ENCODE data around the gene RETREG2. TPM values are rescaled to one million over a fixed set of nuclear protein-coding genes. Genes with fewer than 3 reads are reported as not detected.

RETREG2 gene
- total RNA-seq, 4 donors from 2014 or later = 82.3 to 122 (median 100) TPM

GRCh38 chr2:219207134-219207883, 29.2 kb downstream of the RETREG2 start:
- H3K36me3 ChIP-seq = peaks cover 17 to 32% of the 10 kb centered on the region in 2 donors
- peak overlapping the region; percentile 81 to 97 (median 94) for H3K27ac ChIP-seq
- H3K27me3 ChIP-seq = no peaks in the 10 kb centered on the region
- DNase-seq = no peak
- intact Hi-C loops (cut with DNase I) = no loop called here
- 10% methylated on average over 20 of the region's 22 CpGs for WGBS, 2 donors
- no peaks in the 10 kb centered on the region for H3K9me3 ChIP-seq
- TF ChIP-seq POLR2A (IDR thresholded peaks at IDR 0.05) = peak in 1 of 2 donors; percentile 28
- TF ChIP-seq CTCF (IDR thresholded peaks at IDR 0.05) = no peak
- peaks cover 17 to 27% of the 10 kb centered on the region in 2 donors for H3K4me1 ChIP-seq
- peak overlapping the region; percentile 43 to 54 (median 51) for H3K4me3 ChIP-seq (replicated peaks in 1 of 3)

GRCh38 chr2:219207884-219208740, 30.0 kb downstream of the RETREG2 start:
- intact Hi-C loops (cut with DNase I) = no loop called here
- Histone ChIP-seq H3K9me3 (no peaks in the 10 kb centered on the region), H3K4me1 (peaks cover 17 to 27% of the 10 kb centered on the region in 2 donors), H3K27ac (peak overlapping the region; percentile 81 to 97 (median 94)), H3K27me3 (no peaks in the 10 kb centered on the region), H3K36me3 (peaks cover 20 to 39% of the 10 kb centered on the region in 2 donors), H3K4me3 (replicated peaks in 1 of 3) (peak overlapping the region in 1 of 3 donors; percentile 54)
- DNase-seq = peak; percentile 92 to 93
- no peak for TF ChIP-seq CTCF (IDR thresholded peaks at IDR 0.05)
- TF ChIP-seq POLR2A (IDR thresholded peaks at IDR 0.05) = peak in 1 of 2 donors; percentile 62
- WGBS, 2 donors = 41 to 60% methylated on average over 17 of the region's 17 CpGs

- no peak for DNase-seq
- TF ChIP-seq POLR2A (IDR thresholded peaks at IDR 0.05) (no peak), CTCF (IDR thresholded peaks at IDR 0.05) (no peak)
- WGBS, 2 donors = 89 to 92% methylated on average over 18 of the region's 18 CpGs
- Histone ChIP-seq H3K27ac (peak overlapping the region; percentile 59 to 97 (median 94)), H3K4me1 (peaks cover 17 to 27% of the 10 kb centered on the region in 2 donors), H3K36me3 (peaks cover 27 to 53% of the 10 kb centered on the region in 2 donors), H3K27me3 (no peaks in the 10 kb centered on the region), H3K4me3 (replicated peaks in 1 of 3) (no peak overlapping the region), H3K9me3 (no peaks in the 10 kb centered on the region)
- intact Hi-C loops (cut with DNase I) = loop anchor here (5.0 kb wide), 1 partner anchor 32 kb away; the partner anchor contains the start of genes CNPPD1 and RETREG2
These were observed 31.4 kb downstream of the RETREG2 start for GRCh38 chr2:219209236-219210195.

GRCh38 chr2:219210196-219210885, 32.3 kb downstream of the RETREG2 start:
- WGBS, 2 donors = 94% methylated on average over 20 to 24 of the region's 24 CpGs
- Histone ChIP-seq H3K27ac (peak overlapping the region in 2 of 3 donors; percentile 15 to 94), H3K4me3 (replicated peaks in 1 of 3) (no peak overlapping the region), H3K27me3 (no peaks in the 10 kb centered on the region), H3K4me1 (peaks cover 17 to 27% of the 10 kb centered on the region in 2 donors), H3K9me3 (no peaks in the 10 kb centered on the region), H3K36me3 (peaks cover 27 to 58% of the 10 kb centered on the region in 2 donors)
- DNase-seq = no peak
- intact Hi-C loops (cut with DNase I) = loop anchor here (5.0 kb wide), 1 partner anchor 33 kb away; the partner anchor contains the start of genes CNPPD1 and RETREG2
- TF ChIP-seq CTCF (IDR thresholded peaks at IDR 0.05) (no peak), POLR2A (IDR thresholded peaks at IDR 0.05) (no peak)
